ENCODE measurements around the gene ENO1. TPM values are rescaled to one million over a fixed set of nuclear protein-coding genes. Genes with fewer than 3 reads are reported as not detected.

ENO1 gene
- total and polyA plus RNA-seq, 9 of the 15 experiments (the other 6 are each of a cell fraction or from before 2014, with no cell fraction given), result 2,249 to 7,472 (median 2,868) TPM

DNA sequence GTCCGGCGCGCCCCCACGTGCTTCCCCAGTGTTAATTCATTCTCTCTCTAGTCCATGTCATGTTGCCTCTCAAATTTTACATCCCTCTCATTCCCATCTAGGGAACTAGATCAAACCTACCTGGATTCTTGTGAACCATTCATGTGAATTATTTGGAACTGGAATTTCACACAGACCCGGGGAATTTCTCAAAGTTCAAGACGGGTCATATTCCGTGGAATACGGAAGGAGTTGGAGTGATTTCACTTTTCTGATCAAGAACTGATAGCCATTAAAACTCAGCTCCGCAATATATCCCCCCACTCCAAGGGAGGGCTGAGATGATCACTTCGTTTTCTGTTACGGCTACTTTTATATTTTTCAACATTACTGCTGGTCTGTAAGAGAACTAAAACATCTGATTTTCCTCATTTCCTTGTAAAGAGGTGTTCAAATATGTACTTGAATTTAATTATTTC lies 1.0 kb upstream of the ENO1 start (continued):
- TF ChIP-seq, protein P1, sequence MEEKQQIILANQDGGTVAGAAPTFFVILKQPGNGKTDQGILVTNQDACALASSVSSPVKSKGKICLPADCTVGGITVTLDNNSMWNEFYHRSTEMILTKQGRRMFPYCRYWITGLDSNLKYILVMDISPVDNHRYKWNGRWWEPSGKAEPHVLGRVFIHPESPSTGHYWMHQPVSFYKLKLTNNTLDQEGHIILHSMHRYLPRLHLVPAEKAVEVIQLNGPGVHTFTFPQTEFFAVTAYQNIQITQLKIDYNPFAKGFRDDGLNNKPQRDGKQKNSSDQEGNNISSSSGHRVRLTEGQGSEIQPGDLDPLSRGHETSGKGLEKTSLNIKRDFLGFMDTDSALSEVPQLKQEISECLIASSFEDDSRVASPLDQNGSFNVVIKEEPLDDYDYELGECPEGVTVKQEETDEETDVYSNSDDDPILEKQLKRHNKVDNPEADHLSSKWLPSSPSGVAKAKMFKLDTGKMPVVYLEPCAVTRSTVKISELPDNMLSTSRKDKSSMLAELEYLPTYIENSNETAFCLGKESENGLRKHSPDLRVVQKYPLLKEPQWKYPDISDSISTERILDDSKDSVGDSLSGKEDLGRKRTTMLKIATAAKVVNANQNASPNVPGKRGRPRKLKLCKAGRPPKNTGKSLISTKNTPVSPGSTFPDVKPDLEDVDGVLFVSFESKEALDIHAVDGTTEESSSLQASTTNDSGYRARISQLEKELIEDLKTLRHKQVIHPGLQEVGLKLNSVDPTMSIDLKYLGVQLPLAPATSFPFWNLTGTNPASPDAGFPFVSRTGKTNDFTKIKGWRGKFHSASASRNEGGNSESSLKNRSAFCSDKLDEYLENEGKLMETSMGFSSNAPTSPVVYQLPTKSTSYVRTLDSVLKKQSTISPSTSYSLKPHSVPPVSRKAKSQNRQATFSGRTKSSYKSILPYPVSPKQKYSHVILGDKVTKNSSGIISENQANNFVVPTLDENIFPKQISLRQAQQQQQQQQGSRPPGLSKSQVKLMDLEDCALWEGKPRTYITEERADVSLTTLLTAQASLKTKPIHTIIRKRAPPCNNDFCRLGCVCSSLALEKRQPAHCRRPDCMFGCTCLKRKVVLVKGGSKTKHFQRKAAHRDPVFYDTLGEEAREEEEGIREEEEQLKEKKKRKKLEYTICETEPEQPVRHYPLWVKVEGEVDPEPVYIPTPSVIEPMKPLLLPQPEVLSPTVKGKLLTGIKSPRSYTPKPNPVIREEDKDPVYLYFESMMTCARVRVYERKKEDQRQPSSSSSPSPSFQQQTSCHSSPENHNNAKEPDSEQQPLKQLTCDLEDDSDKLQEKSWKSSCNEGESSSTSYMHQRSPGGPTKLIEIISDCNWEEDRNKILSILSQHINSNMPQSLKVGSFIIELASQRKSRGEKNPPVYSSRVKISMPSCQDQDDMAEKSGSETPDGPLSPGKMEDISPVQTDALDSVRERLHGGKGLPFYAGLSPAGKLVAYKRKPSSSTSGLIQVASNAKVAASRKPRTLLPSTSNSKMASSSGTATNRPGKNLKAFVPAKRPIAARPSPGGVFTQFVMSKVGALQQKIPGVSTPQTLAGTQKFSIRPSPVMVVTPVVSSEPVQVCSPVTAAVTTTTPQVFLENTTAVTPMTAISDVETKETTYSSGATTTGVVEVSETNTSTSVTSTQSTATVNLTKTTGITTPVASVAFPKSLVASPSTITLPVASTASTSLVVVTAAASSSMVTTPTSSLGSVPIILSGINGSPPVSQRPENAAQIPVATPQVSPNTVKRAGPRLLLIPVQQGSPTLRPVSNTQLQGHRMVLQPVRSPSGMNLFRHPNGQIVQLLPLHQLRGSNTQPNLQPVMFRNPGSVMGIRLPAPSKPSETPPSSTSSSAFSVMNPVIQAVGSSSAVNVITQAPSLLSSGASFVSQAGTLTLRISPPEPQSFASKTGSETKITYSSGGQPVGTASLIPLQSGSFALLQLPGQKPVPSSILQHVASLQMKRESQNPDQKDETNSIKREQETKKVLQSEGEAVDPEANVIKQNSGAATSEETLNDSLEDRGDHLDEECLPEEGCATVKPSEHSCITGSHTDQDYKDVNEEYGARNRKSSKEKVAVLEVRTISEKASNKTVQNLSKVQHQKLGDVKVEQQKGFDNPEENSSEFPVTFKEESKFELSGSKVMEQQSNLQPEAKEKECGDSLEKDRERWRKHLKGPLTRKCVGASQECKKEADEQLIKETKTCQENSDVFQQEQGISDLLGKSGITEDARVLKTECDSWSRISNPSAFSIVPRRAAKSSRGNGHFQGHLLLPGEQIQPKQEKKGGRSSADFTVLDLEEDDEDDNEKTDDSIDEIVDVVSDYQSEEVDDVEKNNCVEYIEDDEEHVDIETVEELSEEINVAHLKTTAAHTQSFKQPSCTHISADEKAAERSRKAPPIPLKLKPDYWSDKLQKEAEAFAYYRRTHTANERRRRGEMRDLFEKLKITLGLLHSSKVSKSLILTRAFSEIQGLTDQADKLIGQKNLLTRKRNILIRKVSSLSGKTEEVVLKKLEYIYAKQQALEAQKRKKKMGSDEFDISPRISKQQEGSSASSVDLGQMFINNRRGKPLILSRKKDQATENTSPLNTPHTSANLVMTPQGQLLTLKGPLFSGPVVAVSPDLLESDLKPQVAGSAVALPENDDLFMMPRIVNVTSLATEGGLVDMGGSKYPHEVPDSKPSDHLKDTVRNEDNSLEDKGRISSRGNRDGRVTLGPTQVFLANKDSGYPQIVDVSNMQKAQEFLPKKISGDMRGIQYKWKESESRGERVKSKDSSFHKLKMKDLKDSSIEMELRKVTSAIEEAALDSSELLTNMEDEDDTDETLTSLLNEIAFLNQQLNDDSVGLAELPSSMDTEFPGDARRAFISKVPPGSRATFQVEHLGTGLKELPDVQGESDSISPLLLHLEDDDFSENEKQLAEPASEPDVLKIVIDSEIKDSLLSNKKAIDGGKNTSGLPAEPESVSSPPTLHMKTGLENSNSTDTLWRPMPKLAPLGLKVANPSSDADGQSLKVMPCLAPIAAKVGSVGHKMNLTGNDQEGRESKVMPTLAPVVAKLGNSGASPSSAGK (IDR thresholded peaks at IDR 0.05), result no peak
- TF ChIP-seq SNAPC5 (CRISPR knock-in tag; IDR thresholded peaks at IDR 0.05) (no peak), ZC3H8 (IDR thresholded peaks at IDR 0.05) (no peak), ZKSCAN3 (CRISPR knock-in tag; IDR thresholded peaks at IDR 0.05) (no peak), REST (IDR thresholded peaks at IDR 0.05; ENCODE audit: borderline replicate concordance) (no peak; the same call in 1 of the 2 replicates), REST (CRISPR knock-in tag; IDR thresholded peaks at IDR 0.05; ENCODE audit: low read depth) (no peak)
- TF ChIP-seq, protein P2, sequence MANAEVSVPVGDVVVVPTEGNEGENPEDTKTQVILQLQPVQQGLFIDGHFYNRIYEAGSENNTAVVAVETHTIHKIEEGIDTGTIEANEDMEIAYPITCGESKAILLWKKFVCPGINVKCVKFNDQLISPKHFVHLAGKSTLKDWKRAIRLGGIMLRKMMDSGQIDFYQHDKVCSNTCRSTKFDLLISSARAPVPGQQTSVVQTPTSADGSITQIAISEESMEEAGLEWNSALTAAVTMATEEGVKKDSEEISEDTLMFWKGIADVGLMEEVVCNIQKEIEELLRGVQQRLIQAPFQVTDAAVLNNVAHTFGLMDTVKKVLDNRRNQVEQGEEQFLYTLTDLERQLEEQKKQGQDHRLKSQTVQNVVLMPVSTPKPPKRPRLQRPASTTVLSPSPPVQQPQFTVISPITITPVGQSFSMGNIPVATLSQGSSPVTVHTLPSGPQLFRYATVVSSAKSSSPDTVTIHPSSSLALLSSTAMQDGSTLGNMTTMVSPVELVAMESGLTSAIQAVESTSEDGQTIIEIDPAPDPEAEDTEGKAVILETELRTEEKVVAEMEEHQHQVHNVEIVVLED (CRISPR knock-in tag; IDR thresholded peaks at IDR 0.05), result no peak
